ENCODE results near the gene POLR3B. TPM values are rescaled to one million over a fixed set of nuclear protein-coding genes. Genes with fewer than 3 reads are reported as not detected.

POLR3B gene
- total RNA-seq, 1 donor from 2014 or later: 14.2 TPM

GRCh38 chr12:106552228-106552627 is 194.7 kb downstream of the POLR3B start:
- Mint-ChIP-seq H3K36me3 (no peaks in the 10 kb centered on the region), H3K9me3 (peaks cover 20% of the 10 kb centered on the region), H3K27me3 (ENCODE audit: low read depth) (peaks cover 30% of the 10 kb centered on the region), H3K27ac (no peak overlapping the region), H3K4me1 (no peaks in the 10 kb centered on the region), H3K4me3 (no peak overlapping the region)
- DNase-seq (ENCODE audit: low spot score in 2 of 2, unreplicated experiment in 2 of 2): no peak
- TF ChIP-seq CTCF (IDR thresholded peaks at IDR 0.05; ENCODE audit: unreplicated experiment): no peak

Other genes starting within 250 kb of the POLR3B start
- 23.4 to 27.0 TPM (median 25.1 TPM) in 3 replicates for gene NUAK1, start 218.8 kb upstream of the POLR3B start, total RNA-seq
- gene CKAP4, start 109.7 kb upstream of the POLR3B start, total RNA-seq: 174 to 180 TPM (median 178 TPM) in 3 replicates
- 21.7 to 24.3 TPM (median 22.4 TPM) in 3 replicates for gene TCP11L2, start 55.0 kb upstream of the POLR3B start, total RNA-seq
- gene RFX4, start 225.3 kb downstream of the POLR3B start, total RNA-seq: not detected in 3 replicates